Hepatocyte (in vitro differentiated cells): ENCODE data around the gene ASB6.

ENCODE experiments used
- EZH2phosphoT487 ChIP-seq: fragments of 200-600 bp; sonication (generic); IDR thresholded peaks from one replicate; pipeline ENCODE4 v1.6.1; 2018; ENCODE audit warnings: antibody characterized with exemption, mild to moderate bottlenecking, low read depth, moderate library complexity; ENCODE audit not compliant: unreplicated experiment, severe bottlenecking
- TF ChIP-seq, protein P1 (sequence below): fragments of 200-600 bp; sonication (generic); IDR thresholded peaks from 2 replicates; pipeline ENCODE4 v1.5.1; 2016; ENCODE audit warnings: antibody characterized with exemption, mild to moderate bottlenecking; ENCODE audit not compliant: poor library complexity

DNA sequence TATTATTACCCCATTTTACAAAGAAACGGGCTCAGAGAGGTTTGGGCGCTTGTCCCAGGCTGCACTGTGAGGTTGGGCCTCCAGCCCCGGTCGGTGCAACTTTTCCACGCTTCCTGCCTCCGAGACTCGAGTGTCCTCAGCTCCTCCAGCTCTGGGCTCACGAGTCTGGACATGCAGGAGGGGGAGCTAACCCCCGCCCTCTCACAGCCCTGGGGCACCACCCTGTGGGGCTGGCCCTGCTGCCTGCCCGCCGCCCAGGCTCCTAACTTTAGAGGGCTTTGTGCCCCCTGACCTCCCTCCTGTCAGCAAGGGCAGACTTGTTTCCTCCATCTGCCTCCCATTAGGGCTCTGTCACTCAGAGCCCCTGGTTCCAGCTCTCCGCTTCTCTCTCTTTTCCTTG, 4.3 kb upstream of the ASB6 start:
- TF ChIP-seq, protein P1, sequence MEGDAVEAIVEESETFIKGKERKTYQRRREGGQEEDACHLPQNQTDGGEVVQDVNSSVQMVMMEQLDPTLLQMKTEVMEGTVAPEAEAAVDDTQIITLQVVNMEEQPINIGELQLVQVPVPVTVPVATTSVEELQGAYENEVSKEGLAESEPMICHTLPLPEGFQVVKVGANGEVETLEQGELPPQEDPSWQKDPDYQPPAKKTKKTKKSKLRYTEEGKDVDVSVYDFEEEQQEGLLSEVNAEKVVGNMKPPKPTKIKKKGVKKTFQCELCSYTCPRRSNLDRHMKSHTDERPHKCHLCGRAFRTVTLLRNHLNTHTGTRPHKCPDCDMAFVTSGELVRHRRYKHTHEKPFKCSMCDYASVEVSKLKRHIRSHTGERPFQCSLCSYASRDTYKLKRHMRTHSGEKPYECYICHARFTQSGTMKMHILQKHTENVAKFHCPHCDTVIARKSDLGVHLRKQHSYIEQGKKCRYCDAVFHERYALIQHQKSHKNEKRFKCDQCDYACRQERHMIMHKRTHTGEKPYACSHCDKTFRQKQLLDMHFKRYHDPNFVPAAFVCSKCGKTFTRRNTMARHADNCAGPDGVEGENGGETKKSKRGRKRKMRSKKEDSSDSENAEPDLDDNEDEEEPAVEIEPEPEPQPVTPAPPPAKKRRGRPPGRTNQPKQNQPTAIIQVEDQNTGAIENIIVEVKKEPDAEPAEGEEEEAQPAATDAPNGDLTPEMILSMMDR, result no peak
- TF ChIP-seq EZH2phosphoT487, result no peak
